ENCODE data around the gene ABCC1. TPM values are rescaled to one million over a fixed set of nuclear protein-coding genes. Genes with fewer than 3 reads are reported as not detected.

The ABCC1 gene
- total RNA-seq, 2 experiments from 2014 or later = 42.9 to 44.8 TPM

DNA sequence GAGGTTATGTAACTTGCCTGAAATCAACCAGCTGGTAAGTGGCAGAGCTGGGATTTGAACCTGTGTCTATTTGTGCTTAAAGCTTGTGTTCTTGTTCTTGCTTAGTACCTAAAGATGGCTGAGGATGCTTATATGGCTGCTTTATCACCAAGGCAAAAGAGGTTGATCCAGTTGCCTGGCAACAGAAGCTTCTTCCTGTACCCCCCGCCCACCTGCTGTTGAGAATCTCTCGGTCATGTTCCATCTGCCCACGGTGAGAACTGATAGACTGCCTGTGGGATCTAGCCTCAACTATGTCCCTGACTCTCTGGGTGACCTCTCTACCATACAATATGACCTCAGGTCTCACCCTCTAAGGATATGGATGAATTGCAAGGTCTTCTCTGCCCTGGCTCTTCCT, 213.2 kb downstream of the ABCC1 start:
- ATAC-seq (ENCODE audit: poor library complexity) (no peak), DNase-seq (no peak)
- Mint-ChIP-seq H3K4me1 (ENCODE audit: low read depth) (no peaks in the 10 kb centered on the region), H3K27me3 (peaks cover 6% of the 10 kb centered on the region), H3K36me3 (ENCODE audit: low read depth) (no peaks in the 10 kb centered on the region), H3K27ac (no peak overlapping the region), H3K9me3 (peaks cover 10% of the 10 kb centered on the region), H3K4me3 (no peak overlapping the region)
- Histone ChIP-seq H3K9me3 (ENCODE audit: control insufficient read depth in 1 of 2, insufficient read depth in 1 of 2, low read length in 2 of 2) (peaks cover 22 to 23% of the 10 kb centered on the region in 2 experiments), H3K4me1 (ENCODE audit: insufficient read depth, low read length) (no peaks in the 10 kb centered on the region), H3K27me3 (ENCODE audit: control insufficient read depth in 1 of 2, insufficient read depth in 2 of 2, low read length in 2 of 2) (no peaks in the 10 kb centered on the region), H3K27ac (ENCODE audit: low read depth in 1 of 2, low read length in 2 of 2) (no peak overlapping the region), H3K4me3 (ENCODE audit: low read length) (no peak overlapping the region), H3K36me3 (ENCODE audit: insufficient read depth, low read length) (no peaks in the 10 kb centered on the region)
- ChIA-PET CTCF (no interaction called here), POLR2A (no interaction called here)
- intact Hi-C loops (cut with DNase I, micrococcal nuclease) = no loop called here
- TF ChIP-seq, protein P1, sequence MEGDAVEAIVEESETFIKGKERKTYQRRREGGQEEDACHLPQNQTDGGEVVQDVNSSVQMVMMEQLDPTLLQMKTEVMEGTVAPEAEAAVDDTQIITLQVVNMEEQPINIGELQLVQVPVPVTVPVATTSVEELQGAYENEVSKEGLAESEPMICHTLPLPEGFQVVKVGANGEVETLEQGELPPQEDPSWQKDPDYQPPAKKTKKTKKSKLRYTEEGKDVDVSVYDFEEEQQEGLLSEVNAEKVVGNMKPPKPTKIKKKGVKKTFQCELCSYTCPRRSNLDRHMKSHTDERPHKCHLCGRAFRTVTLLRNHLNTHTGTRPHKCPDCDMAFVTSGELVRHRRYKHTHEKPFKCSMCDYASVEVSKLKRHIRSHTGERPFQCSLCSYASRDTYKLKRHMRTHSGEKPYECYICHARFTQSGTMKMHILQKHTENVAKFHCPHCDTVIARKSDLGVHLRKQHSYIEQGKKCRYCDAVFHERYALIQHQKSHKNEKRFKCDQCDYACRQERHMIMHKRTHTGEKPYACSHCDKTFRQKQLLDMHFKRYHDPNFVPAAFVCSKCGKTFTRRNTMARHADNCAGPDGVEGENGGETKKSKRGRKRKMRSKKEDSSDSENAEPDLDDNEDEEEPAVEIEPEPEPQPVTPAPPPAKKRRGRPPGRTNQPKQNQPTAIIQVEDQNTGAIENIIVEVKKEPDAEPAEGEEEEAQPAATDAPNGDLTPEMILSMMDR (IDR thresholded peaks at IDR 0.05) = no peak

DNA sequence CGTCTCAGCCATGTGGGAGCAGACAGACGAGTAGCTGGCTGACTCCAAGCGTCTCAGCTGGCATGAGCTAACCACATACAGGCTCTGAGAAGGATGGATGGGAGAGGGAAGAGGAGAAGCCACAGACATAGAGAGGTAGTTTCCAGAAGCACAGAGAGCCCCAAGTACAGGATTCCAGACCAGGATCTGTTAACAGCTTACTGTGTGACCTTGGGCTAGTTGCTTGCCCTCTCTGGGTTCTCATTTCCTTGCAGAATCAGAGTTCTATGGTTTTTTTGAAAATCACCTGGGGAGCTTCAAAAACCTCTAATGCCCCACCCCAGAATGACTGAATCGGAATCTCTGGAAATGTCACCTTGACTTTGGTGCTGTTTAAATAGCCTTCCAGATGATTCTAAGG, 213.7 kb downstream of the ABCC1 start:
- H3K27me3 ChIP-seq (ENCODE audit: control insufficient read depth in 1 of 2, insufficient read depth in 2 of 2, low read length in 2 of 2) = no peaks in the 10 kb centered on the region
- TF ChIP-seq, protein P1 (IDR thresholded peaks at IDR 0.05) = no peak
- no peak overlapping the region for H3K4me3 ChIP-seq (ENCODE audit: low read length)
- Mint-ChIP-seq H3K9me3 (peaks cover 10% of the 10 kb centered on the region), H3K27ac (no peak overlapping the region), H3K36me3 (ENCODE audit: low read depth) (no peaks in the 10 kb centered on the region), H3K4me3 (no peak overlapping the region), H3K4me1 (ENCODE audit: low read depth) (no peaks in the 10 kb centered on the region), H3K27me3 (peaks cover 6% of the 10 kb centered on the region)
- intact Hi-C loops (cut with DNase I, micrococcal nuclease) = no loop called here
- ChIA-PET CTCF (no interaction called here), POLR2A (no interaction called here)
- H3K36me3 ChIP-seq (ENCODE audit: insufficient read depth, low read length) = no peaks in the 10 kb centered on the region
- ATAC-seq (ENCODE audit: poor library complexity) = no peak
- no peak for DNase-seq
- H3K27ac ChIP-seq (ENCODE audit: low read depth in 1 of 2, low read length in 2 of 2) = no peak overlapping the region
- H3K4me1 ChIP-seq (ENCODE audit: insufficient read depth, low read length) = no peaks in the 10 kb centered on the region
- peaks cover 19 to 22% of the 10 kb centered on the region in 2 experiments for H3K9me3 ChIP-seq (ENCODE audit: control insufficient read depth in 1 of 2, insufficient read depth in 1 of 2, low read length in 2 of 2)

DNA sequence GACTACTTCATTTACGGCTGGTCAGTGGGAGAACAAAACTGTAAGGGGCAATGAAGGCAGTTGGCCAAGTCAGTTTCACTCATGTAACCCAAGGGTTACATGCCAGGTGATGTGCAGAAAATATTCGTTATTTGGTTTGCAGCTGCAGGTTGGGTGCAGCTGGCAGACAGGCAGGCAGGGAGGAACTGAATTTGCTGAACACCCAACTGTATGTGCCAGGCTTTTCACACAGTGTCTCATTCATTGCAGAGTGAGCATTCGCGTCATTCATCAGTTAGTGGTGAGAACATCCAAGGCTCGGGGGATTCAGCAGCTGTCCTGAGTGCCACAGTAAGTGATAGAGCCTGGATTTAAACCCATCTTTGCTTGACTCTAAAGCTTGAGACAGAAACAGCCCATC, 214.2 kb downstream of the ABCC1 start:
- no peaks in the 10 kb centered on the region for H3K4me1 Mint-ChIP-seq (ENCODE audit: low read depth)
- H3K4me3 Mint-ChIP-seq = no peak overlapping the region
- no peak overlapping the region for H3K27ac Mint-ChIP-seq
- Histone ChIP-seq H3K4me3 (ENCODE audit: low read length) (no peak overlapping the region), H3K27me3 (ENCODE audit: control insufficient read depth in 1 of 2, insufficient read depth in 2 of 2, low read length in 2 of 2) (no peaks in the 10 kb centered on the region), H3K4me1 (ENCODE audit: insufficient read depth, low read length) (no peaks in the 10 kb centered on the region), H3K27ac (ENCODE audit: low read depth in 1 of 2, low read length in 2 of 2) (no peak overlapping the region), H3K9me3 (ENCODE audit: control insufficient read depth in 1 of 2, insufficient read depth in 1 of 2, low read length in 2 of 2) (peaks cover 17 to 18% of the 10 kb centered on the region in 2 experiments), H3K36me3 (ENCODE audit: insufficient read depth, low read length) (no peaks in the 10 kb centered on the region)
- H3K36me3 Mint-ChIP-seq (ENCODE audit: low read depth) = no peaks in the 10 kb centered on the region
- ChIA-PET CTCF (no interaction called here), POLR2A (no interaction called here)
- peaks cover 6% of the 10 kb centered on the region for H3K27me3 Mint-ChIP-seq
- H3K9me3 Mint-ChIP-seq = peaks cover 6% of the 10 kb centered on the region
- DNase-seq (no peak), ATAC-seq (ENCODE audit: poor library complexity) (no peak)
- TF ChIP-seq, protein P1 (IDR thresholded peaks at IDR 0.05) = no peak
- intact Hi-C loops (cut with DNase I, micrococcal nuclease) = no loop called here

All from CD4-positive, alpha-beta T cell (primary cell).